ENCODE measurements around the gene MLYCD.

The MLYCD gene

DNA sequence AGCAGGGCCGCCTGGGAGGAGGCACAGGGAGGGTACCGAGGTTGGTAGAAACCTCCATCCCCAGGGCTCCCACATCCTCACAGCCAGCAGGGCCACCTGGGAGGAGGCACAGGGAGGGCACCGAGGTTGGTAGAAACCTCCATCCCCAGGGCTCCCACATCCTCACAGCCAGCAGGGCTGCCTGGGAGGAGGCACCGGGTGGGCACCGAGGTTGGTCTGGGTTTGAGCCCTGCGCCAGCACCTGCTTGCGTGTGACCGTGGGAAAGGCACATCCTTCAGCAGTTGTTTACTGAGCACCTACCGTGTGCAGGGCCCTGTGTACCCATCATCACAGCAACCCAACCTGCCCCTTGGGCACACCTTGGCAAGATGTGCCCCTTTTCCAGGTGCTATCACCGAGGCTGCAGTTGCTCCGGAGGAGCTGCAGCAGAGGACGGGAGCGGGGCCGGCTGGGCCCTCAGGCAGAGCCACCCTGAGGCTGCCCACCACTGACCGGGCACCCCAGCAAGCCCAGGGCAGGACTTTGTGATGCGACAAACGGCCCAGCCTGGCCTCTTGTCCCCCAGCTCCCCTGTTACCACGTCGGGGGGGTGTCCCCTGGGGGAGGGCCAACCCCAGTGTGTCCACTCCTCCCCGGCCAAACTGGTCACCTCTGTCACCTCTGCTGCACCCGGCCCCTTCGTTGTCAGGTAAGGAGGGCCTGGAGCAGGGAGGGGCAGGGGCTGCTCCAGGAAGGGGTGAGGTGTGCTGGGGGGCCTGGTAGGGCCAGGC is 32.0 kb downstream of the MLYCD start:
- H3K4me3 ChIP-seq (ENCODE audit: control insufficient read depth in 1 of 7, extremely low read depth in 1 of 7, insufficient read depth in 4 of 7, low read depth in 2 of 7, low read length in 6 of 7), result no peak overlapping the region
- no peak overlapping the region for H3K27ac ChIP-seq (ENCODE audit: insufficient read depth in 1 of 2, low read depth in 1 of 2, low read length in 2 of 2, poor library complexity in 1 of 2, severe bottlenecking in 2 of 2)
- no peaks in the 10 kb centered on the region for H3K9me3 ChIP-seq (ENCODE audit: control extremely low read depth in 1 of 5, control insufficient read depth in 4 of 5, insufficient read depth in 2 of 5, low read depth in 1 of 5, low read length in 4 of 5)
- H3K27me3 ChIP-seq (replicated peaks in 2 of 5; ENCODE audit: control insufficient read depth in 4 of 5, insufficient read depth in 5 of 5, low read length in 4 of 5), result no peaks in the 10 kb centered on the region
- DNase-seq, result no peak
- ChIA-PET POLR2A (no interaction called here), CTCF (interaction anchor here (1.0 kb wide), 1 partner anchor 25 kb away, joined by 4 read pairs; no protein-coding TSS in a partner anchor)
- H3K36me3 ChIP-seq (ENCODE audit: control insufficient read depth in 4 of 4, insufficient read depth in 4 of 4, low read length in 3 of 4), result peaks cover 0 to 4% (median 1%) of the 10 kb centered on the region in 4 experiments
- 95% methylated on average over 21 of the region's 22 CpGs for whole genome bisulfite sequencing (ENCODE audit: insufficient coverage)
- H3K4me1 ChIP-seq (ENCODE audit: control extremely low read depth in 1 of 4, control insufficient read depth in 4 of 4, insufficient read depth in 4 of 4, low read length in 3 of 4), result no peaks in the 10 kb centered on the region

DNA sequence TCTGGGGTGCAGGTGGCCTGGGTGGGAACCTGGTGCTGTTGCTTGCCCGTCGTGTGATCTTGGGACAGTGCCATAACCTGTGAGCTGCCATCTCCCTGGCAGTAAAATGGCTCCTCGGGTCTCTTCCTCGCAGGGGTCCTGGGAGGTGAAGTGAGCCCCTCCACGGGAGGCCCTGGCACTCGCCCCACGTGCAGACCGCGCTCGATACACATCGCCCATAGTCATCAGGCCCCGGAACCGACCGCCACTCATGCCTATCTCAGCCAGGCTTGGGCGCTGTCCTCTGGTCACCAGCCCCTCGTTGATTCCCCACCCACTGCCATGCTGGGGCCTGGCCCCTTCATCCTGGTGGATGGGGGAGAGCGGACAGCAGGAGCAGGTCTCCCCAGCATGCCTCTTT is 32.6 kb downstream of the MLYCD start:
- Histone ChIP-seq H3K27me3 (replicated peaks in 2 of 5; ENCODE audit: control insufficient read depth in 4 of 5, insufficient read depth in 5 of 5, low read length in 4 of 5) (no peaks in the 10 kb centered on the region), H3K4me1 (ENCODE audit: control extremely low read depth in 1 of 4, control insufficient read depth in 4 of 4, insufficient read depth in 4 of 4, low read length in 3 of 4) (no peaks in the 10 kb centered on the region), H3K4me3 (ENCODE audit: control insufficient read depth in 1 of 7, extremely low read depth in 1 of 7, insufficient read depth in 4 of 7, low read depth in 2 of 7, low read length in 6 of 7) (no peak overlapping the region), H3K36me3 (ENCODE audit: control insufficient read depth in 4 of 4, insufficient read depth in 4 of 4, low read length in 3 of 4) (peaks cover 0 to 4% (median 1%) of the 10 kb centered on the region in 4 experiments), H3K27ac (ENCODE audit: insufficient read depth in 1 of 2, low read depth in 1 of 2, low read length in 2 of 2, poor library complexity in 1 of 2, severe bottlenecking in 2 of 2) (no peak overlapping the region), H3K9me3 (ENCODE audit: control extremely low read depth in 1 of 5, control insufficient read depth in 4 of 5, insufficient read depth in 2 of 5, low read depth in 1 of 5, low read length in 4 of 5) (no peaks in the 10 kb centered on the region)
- CTCF ChIA-PET, result no interaction called here
- POLR2A ChIA-PET, result no interaction called here
- WGBS (ENCODE audit: insufficient coverage), result 92% methylated on average over 17 of the region's 17 CpGs
- DNase-seq, result no peak

DNA sequence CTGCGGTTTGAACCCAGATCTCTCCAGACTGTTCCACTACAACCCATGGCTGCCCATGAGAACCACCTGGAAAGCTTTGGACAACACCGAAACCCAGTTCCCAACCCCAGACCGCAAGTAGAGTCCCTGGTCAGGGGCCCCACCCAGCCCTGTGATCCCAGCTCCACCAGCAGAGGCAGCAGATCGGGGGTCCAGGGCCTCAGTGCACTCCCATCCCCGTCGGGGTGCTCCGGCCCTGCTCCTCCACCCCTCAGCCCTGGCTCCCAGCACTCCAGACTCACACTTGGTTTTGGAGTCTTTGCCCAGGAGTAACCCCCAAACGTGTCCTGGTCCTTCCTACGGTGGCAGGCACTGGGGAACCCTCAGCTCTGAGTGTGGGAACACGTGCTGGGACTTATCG is 33.4 kb downstream of the MLYCD start:
- Histone ChIP-seq H3K36me3 (ENCODE audit: control insufficient read depth in 4 of 4, insufficient read depth in 4 of 4, low read length in 3 of 4) (peaks cover 0 to 2% (median 0%) of the 10 kb centered on the region in 4 experiments), H3K9me3 (ENCODE audit: control extremely low read depth in 1 of 5, control insufficient read depth in 4 of 5, insufficient read depth in 2 of 5, low read depth in 1 of 5, low read length in 4 of 5) (no peaks in the 10 kb centered on the region), H3K27me3 (replicated peaks in 2 of 5; ENCODE audit: control insufficient read depth in 4 of 5, insufficient read depth in 5 of 5, low read length in 4 of 5) (no peaks in the 10 kb centered on the region), H3K4me1 (ENCODE audit: control extremely low read depth in 1 of 4, control insufficient read depth in 4 of 4, insufficient read depth in 4 of 4, low read length in 3 of 4) (no peaks in the 10 kb centered on the region), H3K4me3 (ENCODE audit: control insufficient read depth in 1 of 7, extremely low read depth in 1 of 7, insufficient read depth in 4 of 7, low read depth in 2 of 7, low read length in 6 of 7) (no peak overlapping the region), H3K27ac (ENCODE audit: insufficient read depth in 1 of 2, low read depth in 1 of 2, low read length in 2 of 2, poor library complexity in 1 of 2, severe bottlenecking in 2 of 2) (no peak overlapping the region)
- CTCF ChIA-PET, result no interaction called here
- 100% methylated on average over 8 of the region's 11 CpGs for WGBS (ENCODE audit: insufficient coverage)
- no peak for DNase-seq
- POLR2A ChIA-PET, result no interaction called here

DNA sequence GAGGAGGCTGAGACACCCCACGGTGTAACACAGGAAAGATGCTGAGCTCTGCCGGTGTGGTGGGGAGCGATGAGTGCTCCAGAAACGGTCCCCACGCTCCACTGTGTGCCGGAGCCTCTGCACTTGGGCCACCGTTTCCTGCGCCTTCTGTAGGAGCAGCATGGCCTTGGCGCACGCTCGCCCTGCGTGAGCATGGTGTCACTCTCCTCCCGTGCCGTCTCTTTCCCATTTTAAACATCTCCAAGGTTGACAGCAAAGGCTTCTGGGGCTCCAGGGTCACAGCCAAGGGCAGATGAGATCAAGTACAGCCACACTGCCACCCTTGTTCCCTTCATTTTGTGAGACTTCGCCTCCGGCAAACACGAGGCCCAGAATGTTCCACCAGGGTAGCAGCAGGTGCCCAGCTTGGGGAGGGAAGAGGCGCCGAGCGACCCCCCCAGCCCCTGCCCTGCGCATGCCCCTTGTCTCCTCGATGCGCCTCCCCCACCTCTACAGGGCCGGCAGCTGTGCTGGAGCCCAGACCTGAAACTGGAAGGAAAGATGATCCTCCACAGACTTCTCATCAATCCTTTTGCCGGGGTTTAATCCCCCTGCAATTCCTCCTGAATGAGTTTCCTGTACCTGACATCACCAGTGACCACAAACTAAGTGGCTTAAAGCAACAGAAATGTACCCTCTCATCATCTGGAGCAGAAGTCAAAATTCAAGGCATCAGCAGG is 34.2 kb downstream of the MLYCD start:
- Histone ChIP-seq H3K4me3 (ENCODE audit: control insufficient read depth in 1 of 7, extremely low read depth in 1 of 7, insufficient read depth in 4 of 7, low read depth in 2 of 7, low read length in 6 of 7) (no peak overlapping the region), H3K27ac (ENCODE audit: insufficient read depth in 1 of 2, low read depth in 1 of 2, low read length in 2 of 2, poor library complexity in 1 of 2, severe bottlenecking in 2 of 2) (no peak overlapping the region), H3K27me3 (replicated peaks in 2 of 5; ENCODE audit: control insufficient read depth in 4 of 5, insufficient read depth in 5 of 5, low read length in 4 of 5) (no peaks in the 10 kb centered on the region), H3K9me3 (ENCODE audit: control extremely low read depth in 1 of 5, control insufficient read depth in 4 of 5, insufficient read depth in 2 of 5, low read depth in 1 of 5, low read length in 4 of 5) (no peaks in the 10 kb centered on the region), H3K4me1 (ENCODE audit: control extremely low read depth in 1 of 4, control insufficient read depth in 4 of 4, insufficient read depth in 4 of 4, low read length in 3 of 4) (no peaks in the 10 kb centered on the region), H3K36me3 (ENCODE audit: control insufficient read depth in 4 of 4, insufficient read depth in 4 of 4, low read length in 3 of 4) (peaks cover 0 to 2% (median 0%) of the 10 kb centered on the region in 4 experiments)
- no peak for DNase-seq
- ChIA-PET POLR2A (no interaction called here), CTCF (no interaction called here)
- WGBS (ENCODE audit: insufficient coverage), result 93% methylated on average over 20 of the region's 25 CpGs

DNA sequence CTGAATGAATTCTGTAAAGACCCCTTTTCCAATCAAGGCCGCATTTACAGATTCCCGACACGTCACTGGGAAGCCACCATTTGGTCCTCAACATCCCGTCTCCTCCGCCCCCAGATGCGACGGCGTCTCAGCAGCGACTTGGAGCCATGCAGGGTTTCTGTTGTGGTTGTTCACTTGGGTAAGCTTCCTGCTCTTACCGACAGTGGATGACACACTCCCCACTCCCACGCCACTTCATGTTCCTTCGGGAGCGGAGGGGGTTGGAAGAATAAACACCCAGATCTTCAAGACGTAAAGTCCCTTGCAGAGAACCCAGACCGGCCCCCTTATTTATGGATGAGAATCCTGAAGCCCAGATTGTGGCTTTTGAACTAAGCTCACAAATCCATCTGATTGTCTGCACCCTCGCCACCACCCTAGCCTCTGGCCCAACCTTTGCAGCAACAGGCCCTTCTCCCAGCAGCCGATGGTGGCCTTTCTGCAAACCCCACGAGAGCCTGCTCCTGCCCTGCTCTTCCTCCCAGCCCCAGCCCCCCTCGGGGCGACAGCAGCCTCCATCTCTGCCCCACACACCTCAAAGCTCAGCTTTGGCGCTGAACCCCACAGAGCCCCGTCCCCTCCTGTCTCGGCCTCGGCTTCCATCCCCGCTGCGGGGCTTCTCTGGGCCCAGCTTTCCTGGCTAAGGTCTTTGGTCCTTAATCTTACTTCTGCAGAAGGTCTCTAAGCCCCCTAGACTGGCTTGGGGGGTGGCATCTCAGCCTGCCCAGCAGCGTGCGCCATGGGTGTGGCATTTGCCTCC is 35.2 kb downstream of the MLYCD start:
- Histone ChIP-seq H3K4me1 (ENCODE audit: control extremely low read depth in 1 of 4, control insufficient read depth in 4 of 4, insufficient read depth in 4 of 4, low read length in 3 of 4) (no peaks in the 10 kb centered on the region), H3K36me3 (ENCODE audit: control insufficient read depth in 4 of 4, insufficient read depth in 4 of 4, low read length in 3 of 4) (no peaks in the 10 kb centered on the region), H3K9me3 (ENCODE audit: control extremely low read depth in 1 of 5, control insufficient read depth in 4 of 5, insufficient read depth in 2 of 5, low read depth in 1 of 5, low read length in 4 of 5) (no peaks in the 10 kb centered on the region), H3K27ac (ENCODE audit: insufficient read depth in 1 of 2, low read depth in 1 of 2, low read length in 2 of 2, poor library complexity in 1 of 2, severe bottlenecking in 2 of 2) (no peak overlapping the region), H3K4me3 (ENCODE audit: control insufficient read depth in 1 of 7, extremely low read depth in 1 of 7, insufficient read depth in 4 of 7, low read depth in 2 of 7, low read length in 6 of 7) (no peak overlapping the region), H3K27me3 (replicated peaks in 2 of 5; ENCODE audit: control insufficient read depth in 4 of 5, insufficient read depth in 5 of 5, low read length in 4 of 5) (no peaks in the 10 kb centered on the region)
- DNase-seq, result no peak
- CTCF ChIA-PET, result no interaction called here
- POLR2A ChIA-PET, result no interaction called here
- 93% methylated on average over 28 of the region's 28 CpGs for WGBS (ENCODE audit: insufficient coverage)

DNA sequence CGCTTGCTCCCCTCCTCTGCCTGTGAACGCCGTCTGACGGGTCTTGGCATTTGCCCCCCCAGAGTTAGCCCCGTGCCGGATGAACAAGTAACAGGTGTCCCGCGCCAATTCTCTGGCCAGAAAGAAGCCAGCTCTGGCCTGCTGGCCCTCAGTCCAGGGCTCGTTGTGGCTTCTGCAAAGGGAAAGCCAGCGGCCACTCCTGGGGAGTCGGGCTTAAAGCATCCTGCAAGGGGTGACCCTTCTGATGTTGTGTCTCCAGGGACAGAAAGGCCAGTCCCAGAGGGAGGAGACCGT is 35.7 kb downstream of the MLYCD start:
- Histone ChIP-seq H3K36me3 (ENCODE audit: control insufficient read depth in 4 of 4, insufficient read depth in 4 of 4, low read length in 3 of 4) (no peaks in the 10 kb centered on the region), H3K27me3 (replicated peaks in 2 of 5; ENCODE audit: control insufficient read depth in 4 of 5, insufficient read depth in 5 of 5, low read length in 4 of 5) (no peaks in the 10 kb centered on the region), H3K4me3 (ENCODE audit: control insufficient read depth in 1 of 7, extremely low read depth in 1 of 7, insufficient read depth in 4 of 7, low read depth in 2 of 7, low read length in 6 of 7) (no peak overlapping the region), H3K27ac (ENCODE audit: insufficient read depth in 1 of 2, low read depth in 1 of 2, low read length in 2 of 2, poor library complexity in 1 of 2, severe bottlenecking in 2 of 2) (no peak overlapping the region), H3K9me3 (ENCODE audit: control extremely low read depth in 1 of 5, control insufficient read depth in 4 of 5, insufficient read depth in 2 of 5, low read depth in 1 of 5, low read length in 4 of 5) (no peaks in the 10 kb centered on the region), H3K4me1 (ENCODE audit: control extremely low read depth in 1 of 4, control insufficient read depth in 4 of 4, insufficient read depth in 4 of 4, low read length in 3 of 4) (no peaks in the 10 kb centered on the region)
- ChIA-PET POLR2A (no interaction called here), CTCF (no interaction called here)
- DNase-seq, result no peak
- 88% methylated on average over 12 of the region's 12 CpGs for WGBS (ENCODE audit: insufficient coverage)
